GM12874 (cell line): ENCODE data around the gene CCNK.

ENCODE experiments used
- CTCF ChIP-seq: IDR thresholded peaks from 2 replicates; pipeline ENCODE4 v1.5.1; 2011; ENCODE audit warnings: low read depth, mild to moderate bottlenecking, control low read depth, low read length, moderate library complexity; ENCODE audit not compliant: insufficient read depth

The CCNK gene

GRCh38 chr14:99467336-99468078, 13.7 kb upstream of the CCNK start:
- no peak for TF ChIP-seq CTCF

- TF ChIP-seq CTCF, result no peak
Observed at GRCh38 chr14:99468081-99468480, 13.1 kb upstream of the CCNK start.

- no peak for TF ChIP-seq CTCF
Observed at GRCh38 chr14:99468836-99469592, 12.2 kb upstream of the CCNK start.

GRCh38 chr14:99471731-99472130, 9.5 kb upstream of the CCNK start:
- TF ChIP-seq CTCF, result no peak

- TF ChIP-seq CTCF, result no peak
Observed at GRCh38 chr14:99472937-99473336, 8.3 kb upstream of the CCNK start.

- no peak for TF ChIP-seq CTCF
Observed at GRCh38 chr14:99473458-99473857, 7.8 kb upstream of the CCNK start.

GRCh38 chr14:99475179-99475578, 6.0 kb upstream of the CCNK start:
- no peak for TF ChIP-seq CTCF
